ENCODE results near the gene TPBGL. TPM values are rescaled to one million over a fixed set of nuclear protein-coding genes. Genes with fewer than 3 reads are reported as not detected.
A peak's percentile ranks its signal among the peaks of the same experiment; 100 is the strongest.

The TPBGL gene
- 0.10 TPM for total RNA-seq

- peak within 1 kb of the TSS; percentile 40 for H3K4me3 ChIP-seq (ENCODE audit: low read length)
- no peaks in the 10 kb centered on the region for H3K9me3 ChIP-seq (ENCODE audit: low read depth, low read length)
- H3K4me1 ChIP-seq (ENCODE audit: insufficient read depth, low read length), result peaks cover 21% of the 10 kb centered on the region
- H3K27me3 ChIP-seq (ENCODE audit: insufficient read depth, low read length), result peaks cover 36% of the 10 kb centered on the region
These were observed at the start of gene TPBGL for GRCh38 chr11:75240311-75241035. TSS of gene TPBGL (plus strand) at chr11:75240774. CDS start at chr11:75241050, 276 bp downstream.

GRCh38 chr11:75191330-75191717 is 49.2 kb upstream of the TPBGL start:
- H3K9me3 ChIP-seq (ENCODE audit: low read depth, low read length), result no peaks in the 10 kb centered on the region
- peaks cover 11% of the 10 kb centered on the region for H3K4me1 ChIP-seq (ENCODE audit: insufficient read depth, low read length)
- no peak overlapping the region for H3K4me3 ChIP-seq (ENCODE audit: low read length)
- no peaks in the 10 kb centered on the region for H3K27me3 ChIP-seq (ENCODE audit: insufficient read depth, low read length)

- H3K4me1 ChIP-seq (ENCODE audit: insufficient read depth, low read length), result peaks cover 11% of the 10 kb centered on the region
- no peaks in the 10 kb centered on the region for H3K9me3 ChIP-seq (ENCODE audit: low read depth, low read length)
- H3K27me3 ChIP-seq (ENCODE audit: insufficient read depth, low read length), result no peaks in the 10 kb centered on the region
- H3K4me3 ChIP-seq (ENCODE audit: low read length), result no peak overlapping the region
These were observed 47.3 kb upstream of the TPBGL start for GRCh38 chr11:75193271-75193670.

- H3K4me1 ChIP-seq (ENCODE audit: insufficient read depth, low read length), result peaks cover 11% of the 10 kb centered on the region
- H3K9me3 ChIP-seq (ENCODE audit: low read depth, low read length), result no peaks in the 10 kb centered on the region
- no peak overlapping the region for H3K4me3 ChIP-seq (ENCODE audit: low read length)
- H3K27me3 ChIP-seq (ENCODE audit: insufficient read depth, low read length), result no peaks in the 10 kb centered on the region
These were observed 46.9 kb upstream of the TPBGL start for GRCh38 chr11:75193711-75194110.

GRCh38 chr11:75194147-75194546 is 46.4 kb upstream of the TPBGL start:
- Histone ChIP-seq H3K9me3 (ENCODE audit: low read depth, low read length) (no peaks in the 10 kb centered on the region), H3K4me3 (ENCODE audit: low read length) (no peak overlapping the region), H3K4me1 (ENCODE audit: insufficient read depth, low read length) (peaks cover 11% of the 10 kb centered on the region), H3K27me3 (ENCODE audit: insufficient read depth, low read length) (no peaks in the 10 kb centered on the region)

- Histone ChIP-seq H3K4me1 (ENCODE audit: insufficient read depth, low read length) (peaks cover 11% of the 10 kb centered on the region), H3K9me3 (ENCODE audit: low read depth, low read length) (no peaks in the 10 kb centered on the region), H3K27me3 (ENCODE audit: insufficient read depth, low read length) (no peaks in the 10 kb centered on the region), H3K4me3 (ENCODE audit: low read length) (no peak overlapping the region)
These were observed 45.2 kb upstream of the TPBGL start for GRCh38 chr11:75195167-75195962.

- no peaks in the 10 kb centered on the region for H3K27me3 ChIP-seq (ENCODE audit: insufficient read depth, low read length)
- H3K4me3 ChIP-seq (ENCODE audit: low read length), result no peak overlapping the region
- peaks cover 11% of the 10 kb centered on the region for H3K4me1 ChIP-seq (ENCODE audit: insufficient read depth, low read length)
- H3K9me3 ChIP-seq (ENCODE audit: low read depth, low read length), result no peaks in the 10 kb centered on the region
These were observed 44.1 kb upstream of the TPBGL start for GRCh38 chr11:75196426-75196825.

- no peaks in the 10 kb centered on the region for H3K27me3 ChIP-seq (ENCODE audit: insufficient read depth, low read length)
- peaks cover 11% of the 10 kb centered on the region for H3K4me1 ChIP-seq (ENCODE audit: insufficient read depth, low read length)
- H3K4me3 ChIP-seq (ENCODE audit: low read length), result no peak overlapping the region
- H3K9me3 ChIP-seq (ENCODE audit: low read depth, low read length), result no peaks in the 10 kb centered on the region
These were observed 42.9 kb upstream of the TPBGL start for GRCh38 chr11:75197512-75198277.

GRCh38 chr11:75198278-75198973 is 42.1 kb upstream of the TPBGL start:
- Histone ChIP-seq H3K9me3 (ENCODE audit: low read depth, low read length) (no peaks in the 10 kb centered on the region), H3K4me1 (ENCODE audit: insufficient read depth, low read length) (peaks cover 11% of the 10 kb centered on the region), H3K4me3 (ENCODE audit: low read length) (no peak overlapping the region), H3K27me3 (ENCODE audit: insufficient read depth, low read length) (no peaks in the 10 kb centered on the region)

- Histone ChIP-seq H3K9me3 (ENCODE audit: low read depth, low read length) (no peaks in the 10 kb centered on the region), H3K27me3 (ENCODE audit: insufficient read depth, low read length) (no peaks in the 10 kb centered on the region)
These were observed 41.1 kb upstream of the TPBGL start for GRCh38 chr11:75199412-75199955.

GRCh38 chr11:75200051-75200450 is 40.5 kb upstream of the TPBGL start:
- Histone ChIP-seq H3K4me1 (ENCODE audit: insufficient read depth, low read length) (peaks cover 7% of the 10 kb centered on the region), H3K27me3 (ENCODE audit: insufficient read depth, low read length) (no peaks in the 10 kb centered on the region), H3K9me3 (ENCODE audit: low read depth, low read length) (no peaks in the 10 kb centered on the region), H3K4me3 (ENCODE audit: low read length) (no peak overlapping the region)

More at GRCh38 chr11:75199412-75199955, 41.1 kb upstream of the TPBGL start:
- Histone ChIP-seq H3K4me1 (ENCODE audit: insufficient read depth, low read length) (peaks cover 11% of the 10 kb centered on the region), H3K4me3 (ENCODE audit: low read length) (no peak overlapping the region)

GRCh38 chr11:75200531-75200930 is 40.0 kb upstream of the TPBGL start:
- peaks cover 3% of the 10 kb centered on the region for H3K4me1 ChIP-seq (ENCODE audit: insufficient read depth, low read length)

GRCh38 chr11:75201771-75202170 is 38.8 kb upstream of the TPBGL start:
- Histone ChIP-seq H3K4me1 (ENCODE audit: insufficient read depth, low read length) (no peaks in the 10 kb centered on the region), H3K4me3 (ENCODE audit: low read length) (no peak overlapping the region), H3K9me3 (ENCODE audit: low read depth, low read length) (no peaks in the 10 kb centered on the region), H3K27me3 (ENCODE audit: insufficient read depth, low read length) (no peaks in the 10 kb centered on the region)

More at GRCh38 chr11:75200531-75200930, 40.0 kb upstream of the TPBGL start:
- H3K4me3 ChIP-seq (ENCODE audit: low read length), result no peak overlapping the region
- no peaks in the 10 kb centered on the region for H3K9me3 ChIP-seq (ENCODE audit: low read depth, low read length)
- no peaks in the 10 kb centered on the region for H3K27me3 ChIP-seq (ENCODE audit: insufficient read depth, low read length)

- Histone ChIP-seq H3K27me3 (ENCODE audit: insufficient read depth, low read length) (no peaks in the 10 kb centered on the region), H3K4me3 (ENCODE audit: low read length) (no peak overlapping the region), H3K4me1 (ENCODE audit: insufficient read depth, low read length) (no peaks in the 10 kb centered on the region), H3K9me3 (ENCODE audit: low read depth, low read length) (no peaks in the 10 kb centered on the region)
These were observed 38.4 kb upstream of the TPBGL start for GRCh38 chr11:75202195-75202594.

Data from mononuclear cell (primary cell).